C1 segment of cervical spinal cord (tissue), 14 donors: ENCODE data around the gene USP10.

Source experiments
- DNase-seq, 14 donors: peaks; one replicate each; lab custom pipeline; 2025; lab: John Stamatoyannopoulos, UW

USP10 gene

DNA sequence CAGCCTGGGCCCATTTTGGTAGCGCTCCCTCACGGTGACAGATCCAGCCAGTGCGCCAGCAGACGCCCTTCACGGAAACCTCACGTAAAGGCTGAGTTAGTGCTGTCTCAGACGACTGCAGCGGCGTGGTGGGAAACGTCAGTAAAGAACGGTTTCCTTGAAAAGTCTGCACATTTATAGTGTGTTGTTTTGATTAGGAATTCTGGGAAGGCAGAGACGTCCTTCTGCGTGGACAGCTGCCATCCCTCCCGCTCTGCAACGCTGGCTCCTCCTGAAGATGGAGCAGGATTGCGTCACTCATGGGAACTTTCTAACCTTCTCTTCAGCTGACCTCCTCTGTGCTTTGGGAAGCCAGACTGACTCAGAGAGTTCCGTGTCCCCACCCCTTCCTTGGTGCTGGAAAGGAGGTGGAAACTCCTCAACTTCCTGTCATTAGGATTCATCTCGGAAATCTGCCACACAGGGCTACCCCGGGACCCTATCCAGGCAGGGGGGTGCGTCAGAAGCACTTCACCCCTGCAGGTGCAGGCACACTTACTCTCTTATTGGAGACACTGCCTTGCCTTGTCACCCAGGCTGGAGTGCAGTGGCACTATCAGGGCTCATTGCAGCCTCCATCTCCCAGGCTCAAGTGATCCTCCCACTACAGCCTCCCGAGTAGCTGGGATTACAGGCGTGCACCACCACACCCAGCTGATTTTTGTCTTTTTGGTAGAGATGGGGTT, 95.7 kb downstream of the USP10 start:
- no peak for DNase-seq

DNA sequence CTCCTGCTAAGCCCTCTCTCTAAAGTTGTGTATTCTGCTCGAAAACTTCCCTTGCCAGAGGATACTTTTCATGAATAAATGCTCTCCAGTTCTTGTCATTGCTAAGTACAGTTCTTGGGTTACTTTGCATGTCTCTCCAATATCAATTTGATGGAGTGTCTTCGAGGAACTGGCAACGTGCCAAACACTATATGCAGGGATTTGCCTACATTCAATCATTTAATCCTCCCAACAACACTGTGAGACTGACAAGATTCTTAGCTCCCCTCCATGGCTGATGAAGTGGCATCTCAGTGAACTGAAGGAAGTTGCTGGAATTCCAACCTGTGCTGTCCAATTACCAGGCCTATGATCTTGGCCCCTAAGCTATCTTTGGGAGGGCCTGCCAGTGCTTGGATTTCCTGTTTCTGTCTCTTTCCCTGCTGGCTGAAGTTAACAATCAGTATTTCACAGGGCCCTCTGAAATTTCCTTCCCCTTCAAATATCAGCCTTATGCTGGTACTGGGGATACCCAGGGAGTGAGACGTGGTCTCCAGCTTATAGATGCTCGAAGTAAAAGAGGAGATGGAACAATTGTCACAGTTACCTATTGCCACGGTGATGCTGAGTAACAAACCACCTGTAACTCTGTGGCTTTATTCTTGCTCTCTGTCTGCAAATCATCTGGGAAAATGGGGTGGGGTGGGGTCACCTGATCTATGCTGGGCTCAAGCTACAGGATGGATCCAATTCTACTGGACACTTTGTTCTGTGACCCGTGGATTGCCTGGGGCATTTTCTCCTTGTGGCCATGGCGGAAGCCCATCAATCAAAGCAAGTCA, 100.6 kb downstream of the USP10 start:
- DNase-seq: no peak

DNA sequence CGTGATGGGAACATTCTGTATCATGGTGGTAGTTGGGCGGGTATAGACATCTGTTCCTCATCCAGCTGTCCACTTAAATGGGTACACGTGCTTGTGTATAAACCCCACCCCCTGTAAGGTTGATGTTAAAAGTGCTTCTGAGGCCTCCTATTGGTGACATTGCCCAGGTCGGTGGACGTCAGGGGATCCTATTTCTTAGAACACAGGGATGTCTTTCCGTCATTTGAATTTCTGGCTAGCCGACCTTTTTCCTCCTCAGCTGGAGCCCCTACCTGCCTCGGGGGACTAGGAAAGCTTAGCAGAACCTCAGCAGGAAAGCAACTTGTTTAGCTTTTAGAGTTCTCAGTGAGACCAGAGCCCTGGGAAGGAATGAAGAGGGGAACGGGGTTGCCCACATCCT, 103.3 kb downstream of the USP10 start:
- no peak for DNase-seq

DNA sequence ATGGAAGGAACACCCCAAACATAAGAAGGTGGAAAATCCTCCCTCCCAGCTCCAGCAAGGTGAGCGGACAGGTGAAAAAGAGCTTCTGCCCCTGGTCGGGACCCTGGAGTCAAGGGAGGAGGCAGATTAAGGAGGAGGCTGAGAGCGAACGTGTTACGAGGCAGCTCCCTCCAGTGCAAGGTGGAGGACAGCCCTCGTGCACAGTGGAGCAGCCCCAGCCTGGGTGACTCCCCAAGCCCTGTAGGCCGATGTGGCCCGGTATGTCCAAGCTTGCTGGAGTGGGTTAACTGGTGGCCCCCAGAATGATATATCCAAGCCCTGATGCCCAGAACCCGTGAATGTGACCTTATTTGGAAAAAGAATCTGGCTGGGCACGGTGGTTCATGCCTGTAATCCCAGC, 104.5 kb downstream of the USP10 start:
- no peak for DNase-seq

DNA sequence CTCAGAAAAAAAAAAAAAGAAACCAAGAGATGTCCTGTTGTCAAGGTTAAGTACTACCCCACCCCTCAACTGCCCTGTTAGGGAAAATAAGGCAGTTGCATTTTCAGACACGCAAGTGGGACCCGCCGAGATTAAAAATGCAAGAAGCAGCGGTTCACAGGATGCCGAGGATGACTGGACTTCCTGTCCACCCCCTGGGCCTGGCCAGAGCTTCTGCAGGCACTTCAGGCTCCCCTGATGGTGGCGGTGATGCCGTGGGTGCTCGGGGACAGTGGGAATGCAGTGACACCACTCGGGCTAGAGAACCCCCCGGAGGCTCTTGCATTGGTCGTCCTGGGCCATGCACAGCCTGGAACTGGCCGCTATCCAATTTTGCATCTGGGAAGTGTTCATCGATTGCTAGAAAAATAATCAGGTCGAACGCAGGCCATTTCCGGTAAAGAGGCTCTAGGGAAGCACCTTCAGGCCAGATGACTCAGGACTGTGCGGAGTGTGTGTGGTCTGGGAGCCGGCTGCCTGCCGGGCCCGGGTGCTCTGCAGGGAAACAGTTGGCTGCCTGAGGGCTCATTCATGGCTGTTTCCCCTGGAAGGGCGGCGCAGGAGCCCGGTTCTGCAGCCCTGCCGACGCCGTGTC, 106.6 kb downstream of the USP10 start:
- peak in 2 of 14 donors; percentile 7 to 12 for DNase-seq

DNA sequence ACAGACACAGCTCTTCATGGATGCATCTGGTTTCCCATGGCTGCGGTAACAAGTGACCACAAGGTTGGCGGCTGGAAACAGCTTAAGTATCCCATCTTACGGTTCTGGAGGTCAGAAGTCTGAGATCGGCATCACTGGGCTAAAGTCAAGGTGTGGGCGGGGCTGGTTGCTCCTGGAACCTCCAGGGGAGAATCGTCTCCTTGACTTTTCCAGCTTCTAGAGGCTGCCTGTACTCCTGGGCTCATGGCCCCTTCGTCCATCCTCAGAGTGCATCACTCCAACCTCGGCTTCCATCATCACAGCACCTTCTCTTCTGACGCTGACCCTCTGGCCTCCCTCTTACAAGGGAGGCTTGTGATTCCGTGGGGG, 107.1 kb downstream of the USP10 start:
- no peak for DNase-seq

GRCh38 chr16:84807776-84808175, 108.0 kb downstream of the USP10 start:
- no peak for DNase-seq

DNA sequence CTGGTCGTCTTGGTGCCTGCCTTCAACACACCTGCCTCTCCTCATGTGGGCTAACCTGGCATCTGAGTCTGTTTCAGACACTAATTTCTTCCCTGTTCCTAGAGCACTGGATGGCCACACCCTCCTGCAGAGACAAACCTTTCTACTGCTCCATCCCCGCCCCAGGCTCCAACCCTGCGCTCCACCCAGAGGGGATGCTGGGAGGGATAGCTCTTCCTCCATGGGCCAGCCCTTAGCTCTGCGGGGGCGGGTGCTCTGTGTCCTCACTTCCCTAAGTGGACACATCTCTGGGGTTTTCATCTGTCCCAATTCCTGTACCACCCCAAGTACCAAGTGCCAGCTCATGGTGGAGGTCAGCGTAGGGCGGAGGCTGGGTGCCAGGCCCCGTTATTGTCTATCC, 109.0 kb downstream of the USP10 start:
- DNase-seq: no peak

GRCh38 chr16:84810518-84811273, 110.9 kb downstream of the USP10 start:
- no peak for DNase-seq

DNA sequence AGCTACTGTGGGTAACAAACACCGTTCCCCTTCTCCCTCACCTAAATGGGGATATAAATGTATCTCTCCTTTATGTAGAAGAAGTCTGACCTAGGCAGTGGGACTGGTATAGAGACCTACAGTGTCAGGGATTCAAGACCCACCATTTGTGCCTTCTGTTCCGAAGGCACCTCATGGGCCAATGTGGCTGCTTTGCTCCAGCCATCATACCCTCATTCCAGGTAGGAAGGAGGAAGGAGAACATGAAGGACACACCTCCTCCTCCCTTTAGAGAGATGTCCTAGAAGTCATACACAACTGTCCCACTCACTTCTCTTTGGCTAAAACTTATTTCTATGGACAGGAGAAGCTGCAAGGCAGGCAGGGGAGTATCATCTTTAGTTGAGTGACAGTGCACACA, 111.7 kb downstream of the USP10 start:
- no peak for DNase-seq

GRCh38 chr16:84813141-84813934, 113.5 kb downstream of the USP10 start:
- no peak for DNase-seq

DNA sequence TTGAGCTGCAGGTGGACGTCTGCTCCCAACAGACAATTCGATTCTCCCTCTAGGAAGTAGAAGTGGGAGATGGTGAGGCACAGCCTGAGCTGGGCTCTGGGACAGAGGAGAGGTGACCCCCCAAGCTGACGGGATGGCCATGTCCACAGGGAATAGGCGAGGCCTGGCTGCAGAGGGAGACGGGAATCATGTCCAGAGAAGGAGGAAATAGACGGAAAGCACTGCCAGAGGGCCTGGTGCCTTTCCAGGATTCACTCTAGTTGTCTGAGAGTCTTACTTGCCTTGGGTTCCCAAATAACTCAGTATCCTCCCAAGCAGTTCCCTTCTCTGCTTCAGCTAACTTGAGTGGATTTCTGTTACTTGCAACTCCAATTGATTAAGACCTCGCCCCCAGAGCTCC, 115.7 kb downstream of the USP10 start:
- DNase-seq: no peak

DNA sequence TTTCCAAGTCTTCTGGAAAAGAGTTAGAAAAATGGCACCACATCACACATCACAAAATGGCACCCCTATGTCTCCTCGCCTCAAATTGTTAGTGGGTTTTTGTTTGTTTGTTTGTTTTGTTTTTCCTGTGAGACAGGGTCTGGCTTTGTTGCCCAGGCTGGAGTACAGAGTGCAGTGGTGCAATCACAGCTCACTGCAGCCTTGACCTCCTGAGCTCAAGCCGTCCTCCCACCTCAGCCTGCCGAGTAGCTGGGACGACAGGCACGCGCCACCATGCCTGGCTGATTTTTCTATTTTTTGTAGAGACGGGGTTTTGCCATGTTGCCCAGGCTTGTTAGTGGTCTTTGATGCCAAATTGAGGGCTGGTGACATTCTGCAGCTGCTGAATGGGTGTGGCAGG, 116.2 kb downstream of the USP10 start:
- no peak for DNase-seq

GRCh38 chr16:84816485-84816884, 116.7 kb downstream of the USP10 start:
- no peak for DNase-seq

DNA sequence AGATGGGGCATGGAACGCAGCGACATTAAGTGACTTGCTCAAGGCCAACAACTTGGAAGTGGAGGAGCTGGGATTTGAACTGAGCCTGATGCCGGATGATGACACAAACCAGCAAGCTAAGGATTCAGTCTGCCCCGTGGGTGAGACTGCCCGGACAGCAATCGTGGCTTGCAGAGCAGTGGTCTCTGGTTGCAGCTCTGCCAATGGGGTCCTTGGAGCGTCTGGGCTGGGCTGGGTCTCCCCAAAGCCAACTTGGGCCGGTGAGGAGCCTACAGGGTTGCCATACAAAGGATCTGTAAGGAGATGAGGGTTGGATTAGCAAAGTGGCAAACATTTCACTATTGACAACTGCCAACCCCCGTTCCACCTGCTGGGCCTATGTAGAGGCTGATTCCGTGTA, 117.4 kb downstream of the USP10 start:
- DNase-seq: no peak

GRCh38 chr16:84817613-84818012, 117.8 kb downstream of the USP10 start:
- DNase-seq: no peak

- no peak for DNase-seq
Observed at GRCh38 chr16:84818133-84818532, 118.3 kb downstream of the USP10 start.

DNA sequence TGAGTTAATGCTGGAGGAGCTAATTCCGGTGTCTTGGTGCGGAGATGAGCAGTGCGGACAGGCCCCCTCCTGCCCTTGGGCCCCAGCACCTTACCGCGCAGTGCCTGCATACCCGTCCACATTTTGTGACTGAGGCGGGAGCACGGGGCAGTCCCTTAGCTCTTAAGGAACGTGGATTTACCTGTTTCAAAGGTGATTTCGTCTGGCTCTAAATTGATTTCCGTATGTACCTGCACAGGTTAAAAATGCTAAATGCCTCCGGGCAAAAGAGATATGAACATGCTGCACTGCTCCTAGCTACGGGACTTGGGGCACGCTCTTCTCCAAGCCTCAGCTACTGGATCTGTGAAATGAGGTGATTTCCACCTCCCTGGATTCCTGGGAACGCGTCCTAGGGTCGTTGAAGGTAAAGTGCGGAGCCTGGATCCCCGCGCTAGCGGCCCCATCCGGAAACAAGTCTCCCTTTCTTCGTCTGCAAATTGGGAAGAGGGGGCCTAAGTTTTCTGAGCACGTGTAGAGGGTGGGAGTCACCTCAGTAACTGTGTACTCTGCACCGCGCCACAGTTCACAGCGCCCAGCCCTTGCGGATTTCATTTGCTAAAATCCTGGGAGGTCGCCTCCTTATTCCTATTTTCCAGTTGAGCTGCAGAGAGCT, 119.3 kb downstream of the USP10 start:
- no peak for DNase-seq

DNA sequence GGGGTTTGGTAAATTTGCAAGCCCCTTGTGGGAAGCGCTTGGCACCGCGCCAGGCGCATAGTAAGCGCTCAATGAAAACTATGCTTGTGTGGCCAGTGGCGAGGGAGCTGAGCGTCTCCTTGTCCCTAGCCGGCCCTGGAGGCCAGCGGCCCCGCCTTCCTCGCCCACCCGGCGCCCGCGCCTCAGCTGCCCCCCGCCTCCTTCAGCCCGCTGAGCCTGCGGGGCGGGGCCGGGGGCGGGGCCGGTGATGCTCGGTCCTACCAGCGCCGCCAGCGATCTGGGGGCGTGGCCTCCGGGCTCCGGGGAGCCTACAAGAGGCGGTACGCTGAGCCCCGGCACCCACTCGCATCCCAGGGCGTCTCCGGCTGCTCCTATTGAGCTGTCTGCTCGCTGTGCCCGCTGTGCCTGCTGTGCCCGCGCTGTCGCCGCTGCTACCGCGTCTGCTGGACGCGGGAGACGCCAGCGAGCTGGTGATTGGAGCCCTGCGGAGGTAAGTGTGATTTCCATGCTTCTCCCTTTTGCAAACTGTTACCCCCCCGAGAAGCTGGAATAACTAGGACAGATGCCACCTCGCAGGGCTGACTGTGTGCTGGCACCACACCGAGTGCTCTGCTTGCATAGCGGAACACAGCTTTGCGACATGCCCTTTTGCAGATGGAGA, 120.0 kb downstream of the USP10 start, which contains the start of gene CRISPLD2:
CRISPLD2 (plus strand) TSS at position 342 of the 661 bp plus-strand sequence. CDS start 18,511 bp downstream, outside the sequence.
- DNase-seq: peak in 13 of 14 donors; percentile 24 to 85 (median 59)

DNA sequence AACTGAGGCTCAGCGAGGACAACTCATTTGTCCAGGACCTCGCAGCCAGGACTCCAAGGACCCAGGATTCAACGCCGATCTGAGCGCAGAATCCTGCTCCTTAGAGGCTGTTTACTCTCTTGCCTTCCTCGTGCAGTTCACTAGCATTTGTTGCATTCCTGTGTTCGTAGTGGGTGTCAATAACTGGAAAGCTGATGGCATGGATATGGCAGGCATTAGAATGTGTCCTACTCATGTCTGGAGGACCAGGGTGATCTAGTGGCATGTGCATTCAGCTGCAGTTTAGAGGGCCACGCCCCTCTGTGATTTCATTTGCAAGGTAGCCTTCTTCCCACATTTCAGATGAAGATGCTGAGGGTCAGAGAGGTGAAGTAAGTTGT, 120.5 kb downstream of the USP10 start:
- DNase-seq: peak in 1 of 14 donors; percentile 44
